Heart left ventricle (tissue), 16 donors: ENCODE measurements around the gene SERPINA9. TPM values are rescaled to one million over a fixed set of nuclear protein-coding genes. Genes with fewer than 3 reads are reported as not detected.

Source experiments
- ATAC-seq, 4 donors: fragments of 200-7000 bp; cut with Tn5 transposase; one replicate each; pipeline ENCODE4 v1.9.1; 2020 to 2022; ENCODE audit warnings: moderate library complexity in 4 of 4, mild to moderate bottlenecking in 3 of 4, moderate number of reproducible peaks in 1 of 4
- DNase-seq, 5 donors: peaks; one replicate each; pipeline ENCODE4 v3.0.0-alpha.2; 2020
- H3K27ac ChIP-seq, 12 donors: fragments of 200-600 bp; sonication (generic) in 4 of 12; one replicate each; pipeline versions ENCODE4 v1.5.0 to v1.8.0; 2016 to 2022; ENCODE audit warnings: mild to moderate bottlenecking in 2 of 12
- H3K27me3 ChIP-seq, 9 donors: fragments of 200-600 bp; sonication (generic) in 2 of 9; one replicate each; pipeline versions ENCODE4 v1.5.1 to v1.8.0; 2016 to 2022; ENCODE audit warnings: mild to moderate bottlenecking in 3 of 9
- H3K36me3 ChIP-seq, 9 donors: fragments of 200-600 bp; sonication (generic) in 2 of 9; one replicate each; pipeline versions ENCODE4 v1.5.0 to v1.8.0; 2018 to 2022; ENCODE audit warnings: mild to moderate bottlenecking in 2 of 9
- H3K4me1 ChIP-seq, 12 donors: fragments of 200-600 bp; sonication (generic) in 4 of 12; one replicate each; pipeline versions ENCODE4 v1.5.0 to v1.8.0; 2016 to 2022; ENCODE audit warnings: mild to moderate bottlenecking in 3 of 12
- H3K4me3 ChIP-seq, 12 donors: fragments of 200-600 bp; sonication (generic) in 4 of 12; one replicate each; pipeline versions ENCODE4 v1.5.0 to v1.8.0; 2017 to 2022; ENCODE audit warnings: mild to moderate bottlenecking in 9 of 12, moderate library complexity in 4 of 12
- H3K9me3 ChIP-seq, 12 donors: fragments of 200-600 bp; sonication (generic) in 4 of 12; one replicate each; pipeline versions ENCODE4 v1.5.0 to v1.8.0; 2016 to 2022; ENCODE audit warnings: mild to moderate bottlenecking in 1 of 12
- CTCF ChIP-seq, 12 donors: fragments of 200-600 bp; sonication (generic) in 4 of 12; IDR thresholded peaks; one replicate each; pipeline versions ENCODE4 v1.5.0 to v1.8.0; 2018 to 2022; ENCODE audit warnings: antibody characterized with exemption in 12 of 12, mild to moderate bottlenecking in 5 of 12
- POLR2A ChIP-seq, 2 donors: fragments of 450-650 bp; IDR thresholded peaks; one replicate each; pipeline ENCODE4 v1.6.1; 2017; ENCODE audit warnings: antibody characterized with exemption in 2 of 2, mild to moderate bottlenecking in 2 of 2, moderate library complexity in 2 of 2
- WGBS, 4 donors: extraction: QIAGEN DNeasy Blood & Tissue Kit in 2 of 4; methylation state at CpG; one replicate each; pipeline versions ENCODE4 v1.1.5 to v1.1.7; 2013 to 2018; 5-methylcytosine and 5-hydroxymethylcytosine counted together
- intact Hi-C, 10 donors: fragments of 100-400 bp; cut with DNase I; formaldehyde crosslinking; loops; one replicate each; pipeline versions ENCODE4 v1.11.1 to v1.14.2; 2022
- long read RNA-seq, 3 donors: library from polyadenylated mRNA; unstranded; transcript quantifications; one replicate each; pipeline ENCODE4 v2.0.0, GENCODE V29; 2020 to 2021
- polyA plus RNA-seq, 2 donors: library from polyadenylated mRNA; stranded (reverse); fragments of 200-250 nt; gene quantifications; one replicate each; pipeline ENCODE4 v1.2.3, GENCODE V29; 2013
- total RNA-seq, 9 donors: library from RNA; depleted of rRNA in 2 of 9; stranded (reverse); fragments of >200 nt in 2 of 9; fragmentation: NEBNext Ultra II Directional in 3 of 9; extraction: Animal tissue kit (Norgen Biotek cat#: 25700) in 3 of 9; gene quantifications; one replicate each; pipeline versions ENCODE4 v1.1.0 to v1.2.4, GENCODE V29; 2016 to 2023
- donor health status: ischemic (EF 13 %, LVEDD 7.1; RV severe dilation, severe dysfunction).
- donor health status: healthy with polysubstance abuse.
- donor health status: DM: no; HTN: yes; CAD: no.
- donor health status: DM: no; HTN: no; CAD: no.
- donor health status: ischemic (EF 25% LVEDD 6.9; RV normal size, moderate dysfunction).
- donor health status: ischemic (EF 25% LVEDD 5.7; RV mildly dilated, moderate dysfunction).
- donor health status: healthy.
- donor health status: DM: yes; HTN: yes; CAD: no.
- donor health status: ischemic (EF 35%, LVEDD 5.7; RV mildly dilated, moderate dysfunction).
- donor health status: nonischemic (EF 11% LVEDD 7.7; RV severe dilation, severe dysfunction).
- donor health status: DM: yes; HTN: yes; CAD: no.
- donor health status: PGD.
- donor health status: ischemic (EF 29% LVEDD 5.4; RV normal size, mild dysfunction).
- donor health status: nonischemic (EF 23%, LVEDD 6.1; RV moderate dilation, normal function).

Gene SERPINA9
- total RNA-seq: not detected
- polyA plus RNA-seq: not detected
- long read RNA-seq, donor 1: 0 reads
- long read RNA-seq, donor 2: 0 reads
- long read RNA-seq, donor 3: 0 reads

- no peak for ATAC-seq
- WGBS, 4 donors: 42 to 65% (median 54%) methylated on average over 2 of the region's 2 CpGs
- H3K4me1 ChIP-seq: no peaks in the 10 kb centered on the region
- intact Hi-C loops: no loop called here
- no peaks in the 10 kb centered on the region for H3K36me3 ChIP-seq
- H3K27ac ChIP-seq: no peak within 1 kb of the TSS
- H3K4me3 ChIP-seq: no peak within 1 kb of the TSS
- peaks cover 0 to 17% (median 0%) of the 10 kb centered on the region in 9 donors for H3K27me3 ChIP-seq
- H3K9me3 ChIP-seq: peaks cover 0 to 21% (median 11%) of the 10 kb centered on the region in 12 donors
- no peak for TF ChIP-seq POLR2A (IDR thresholded peaks at IDR 0.05)
- TF ChIP-seq CTCF (IDR thresholded peaks at IDR 0.05): no peak
- no peak for DNase-seq
Measured at GRCh38 chr14:94476023-94476422, at the start of gene SERPINA9. SERPINA9 (minus strand) TSS chr14:94476197; CDS start chr14:94469840, 6,357 bp downstream.

- Histone ChIP-seq H3K27me3 (peaks cover 0 to 30% (median 0%) of the 10 kb centered on the region in 9 donors), H3K4me1 (no peaks in the 10 kb centered on the region), H3K4me3 (no peak overlapping the region), H3K36me3 (no peaks in the 10 kb centered on the region), H3K9me3 (peaks cover 0 to 14% (median 0%) of the 10 kb centered on the region in 12 donors), H3K27ac (no peak overlapping the region)
- DNase-seq: no peak
- intact Hi-C loops: no loop called here
- 54 to 79% (median 61%) methylated on average over 3 of the region's 3 CpGs for WGBS, 4 donors
- ATAC-seq: no peak
- no peak for TF ChIP-seq CTCF (IDR thresholded peaks at IDR 0.05)
- TF ChIP-seq POLR2A (IDR thresholded peaks at IDR 0.05): no peak
Measured at GRCh38 chr14:94524093-94524492, 48.1 kb upstream of the SERPINA9 start.

GRCh38 chr14:94523265-94523664 lies 47.3 kb upstream of the SERPINA9 start:
- Histone ChIP-seq H3K4me3 (no peak overlapping the region), H3K27me3 (peaks cover 0 to 30% (median 0%) of the 10 kb centered on the region in 9 donors), H3K9me3 (peaks cover 0 to 14% (median 0%) of the 10 kb centered on the region in 12 donors), H3K36me3 (no peaks in the 10 kb centered on the region), H3K4me1 (no peaks in the 10 kb centered on the region), H3K27ac (no peak overlapping the region)
- DNase-seq: no peak
- no peak for ATAC-seq
- TF ChIP-seq POLR2A (IDR thresholded peaks at IDR 0.05) (no peak), CTCF (IDR thresholded peaks at IDR 0.05) (no peak)
- 83 to 91% (median 83%) methylated on average over 8 of the region's 8 CpGs for WGBS, 4 donors
- intact Hi-C loops: no loop called here

- 76 to 82% (median 78%) methylated on average over 7 of the region's 7 CpGs for WGBS, 4 donors
- no peak for ATAC-seq
- no peak for DNase-seq
- Histone ChIP-seq H3K9me3 (peaks cover 0 to 8% (median 0%) of the 10 kb centered on the region in 12 donors), H3K4me3 (no peak overlapping the region), H3K4me1 (peaks cover 0 to 3% (median 0%) of the 10 kb centered on the region in 12 donors), H3K27me3 (peaks cover 0 to 34% (median 1%) of the 10 kb centered on the region in 9 donors), H3K36me3 (no peaks in the 10 kb centered on the region), H3K27ac (no peak overlapping the region)
- intact Hi-C loops: no loop called here
- TF ChIP-seq POLR2A (IDR thresholded peaks at IDR 0.05) (no peak), CTCF (IDR thresholded peaks at IDR 0.05) (no peak)
Measured at GRCh38 chr14:94522115-94522724, 46.2 kb upstream of the SERPINA9 start.
